ENCODE results near the gene CORO2B.

The CORO2B gene
- long read RNA-seq, partial matches to known transcripts, result 0 of 1 reads
- long read RNA-seq, other reads (novel, unspliced or antisense), result 1 of 1 reads

- peak within 1 kb of the TSS; percentile 27 for H3K4me3 ChIP-seq (replicated peaks; ENCODE audit: insufficient read depth, low read length)
- TF ChIP-seq, protein P1, sequence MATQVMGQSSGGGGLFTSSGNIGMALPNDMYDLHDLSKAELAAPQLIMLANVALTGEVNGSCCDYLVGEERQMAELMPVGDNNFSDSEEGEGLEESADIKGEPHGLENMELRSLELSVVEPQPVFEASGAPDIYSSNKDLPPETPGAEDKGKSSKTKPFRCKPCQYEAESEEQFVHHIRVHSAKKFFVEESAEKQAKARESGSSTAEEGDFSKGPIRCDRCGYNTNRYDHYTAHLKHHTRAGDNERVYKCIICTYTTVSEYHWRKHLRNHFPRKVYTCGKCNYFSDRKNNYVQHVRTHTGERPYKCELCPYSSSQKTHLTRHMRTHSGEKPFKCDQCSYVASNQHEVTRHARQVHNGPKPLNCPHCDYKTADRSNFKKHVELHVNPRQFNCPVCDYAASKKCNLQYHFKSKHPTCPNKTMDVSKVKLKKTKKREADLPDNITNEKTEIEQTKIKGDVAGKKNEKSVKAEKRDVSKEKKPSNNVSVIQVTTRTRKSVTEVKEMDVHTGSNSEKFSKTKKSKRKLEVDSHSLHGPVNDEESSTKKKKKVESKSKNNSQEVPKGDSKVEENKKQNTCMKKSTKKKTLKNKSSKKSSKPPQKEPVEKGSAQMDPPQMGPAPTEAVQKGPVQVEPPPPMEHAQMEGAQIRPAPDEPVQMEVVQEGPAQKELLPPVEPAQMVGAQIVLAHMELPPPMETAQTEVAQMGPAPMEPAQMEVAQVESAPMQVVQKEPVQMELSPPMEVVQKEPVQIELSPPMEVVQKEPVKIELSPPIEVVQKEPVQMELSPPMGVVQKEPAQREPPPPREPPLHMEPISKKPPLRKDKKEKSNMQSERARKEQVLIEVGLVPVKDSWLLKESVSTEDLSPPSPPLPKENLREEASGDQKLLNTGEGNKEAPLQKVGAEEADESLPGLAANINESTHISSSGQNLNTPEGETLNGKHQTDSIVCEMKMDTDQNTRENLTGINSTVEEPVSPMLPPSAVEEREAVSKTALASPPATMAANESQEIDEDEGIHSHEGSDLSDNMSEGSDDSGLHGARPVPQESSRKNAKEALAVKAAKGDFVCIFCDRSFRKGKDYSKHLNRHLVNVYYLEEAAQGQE (IDR thresholded peaks at IDR 0.05; ENCODE audit: insufficient replicate concordance, low read depth), result no peak
- TF ChIP-seq GABPA (IDR thresholded peaks at IDR 0.05; ENCODE audit: low read depth), result no peak
- TF ChIP-seq CTCF (IDR thresholded peaks at IDR 0.05; ENCODE audit: insufficient read depth, low read length), result no peak
- no peak for TF ChIP-seq SPI1 (IDR thresholded peaks at IDR 0.05; ENCODE audit: borderline replicate concordance, low read depth)
- no peak for TF ChIP-seq POLR2AphosphoS5 (IDR thresholded peaks at IDR 0.05; ENCODE audit: low read depth)
- H3K27me3 ChIP-seq (ENCODE audit: insufficient read depth, poor library complexity, severe bottlenecking), result peaks cover 35% of the 10 kb centered on the region
- DNase-seq (ENCODE audit: low read depth in 1 of 2, low spot score in 1 of 2), result no peak
- H3K27ac ChIP-seq (replicated peaks), result no peak within 1 kb of the TSS
Measured at GRCh38 chr15:68578980-68579935, at the start of gene CORO2B. Gene CORO2B (plus strand): TSS chr15:68578993. CDS start chr15:68579263, 270 bp downstream.

- no peak for DNase-seq (ENCODE audit: low read depth in 1 of 2, low spot score in 1 of 2)
- Histone ChIP-seq H3K4me3 (replicated peaks; ENCODE audit: insufficient read depth, low read length) (no peak overlapping the region), H3K27me3 (ENCODE audit: insufficient read depth, poor library complexity, severe bottlenecking) (no peaks in the 10 kb centered on the region), H3K27ac (replicated peaks) (no peak overlapping the region)
- TF ChIP-seq, protein P1 (IDR thresholded peaks at IDR 0.05; ENCODE audit: insufficient replicate concordance, low read depth), result no peak
- TF ChIP-seq GABPA (IDR thresholded peaks at IDR 0.05; ENCODE audit: low read depth), result no peak
- TF ChIP-seq POLR2AphosphoS5 (IDR thresholded peaks at IDR 0.05; ENCODE audit: low read depth), result no peak
- TF ChIP-seq CTCF (IDR thresholded peaks at IDR 0.05; ENCODE audit: insufficient read depth, low read length), result no peak
- no peak for TF ChIP-seq SPI1 (IDR thresholded peaks at IDR 0.05; ENCODE audit: borderline replicate concordance, low read depth)
Measured at GRCh38 chr15:68531387-68532179, 47.2 kb upstream of the CORO2B start.

GRCh38 chr15:68536331-68537095, 42.3 kb upstream of the CORO2B start:
- no peak overlapping the region for H3K27ac ChIP-seq (replicated peaks)
- H3K4me3 ChIP-seq (replicated peaks; ENCODE audit: insufficient read depth, low read length), result no peak overlapping the region
- TF ChIP-seq POLR2AphosphoS5 (IDR thresholded peaks at IDR 0.05; ENCODE audit: low read depth), result no peak
- no peak for TF ChIP-seq SPI1 (IDR thresholded peaks at IDR 0.05; ENCODE audit: borderline replicate concordance, low read depth)
- TF ChIP-seq GABPA (IDR thresholded peaks at IDR 0.05; ENCODE audit: low read depth), result no peak
- no peak for TF ChIP-seq CTCF (IDR thresholded peaks at IDR 0.05; ENCODE audit: insufficient read depth, low read length)
- TF ChIP-seq, protein P1 (IDR thresholded peaks at IDR 0.05; ENCODE audit: insufficient replicate concordance, low read depth), result no peak
- H3K27me3 ChIP-seq (ENCODE audit: insufficient read depth, poor library complexity, severe bottlenecking), result no peaks in the 10 kb centered on the region
- no peak for DNase-seq (ENCODE audit: low read depth in 1 of 2, low spot score in 1 of 2)
